ENCODE data around the gene ZNF423.

The ZNF423 gene

GRCh38 chr16:49471038-49471727, 384.7 kb downstream of the ZNF423 start:
- H3K36me3 ChIP-seq: no peaks in the 10 kb centered on the region
- H3K4me2 ChIP-seq: no peak overlapping the region
- H3K4me1 ChIP-seq: peaks cover 39% of the 10 kb centered on the region
- no peak overlapping the region for H3K4me3 ChIP-seq
- TF ChIP-seq Cebpa-rat (IDR thresholded peaks at IDR 0.05): no peak
- no peaks in the 10 kb centered on the region for H3K27me3 ChIP-seq
- H3K9ac ChIP-seq: no peak overlapping the region
- H3K9me3 ChIP-seq: no peaks in the 10 kb centered on the region
- no peaks in the 10 kb centered on the region for H4K20me1 ChIP-seq
- no peak overlapping the region for H3K27ac ChIP-seq

DNA sequence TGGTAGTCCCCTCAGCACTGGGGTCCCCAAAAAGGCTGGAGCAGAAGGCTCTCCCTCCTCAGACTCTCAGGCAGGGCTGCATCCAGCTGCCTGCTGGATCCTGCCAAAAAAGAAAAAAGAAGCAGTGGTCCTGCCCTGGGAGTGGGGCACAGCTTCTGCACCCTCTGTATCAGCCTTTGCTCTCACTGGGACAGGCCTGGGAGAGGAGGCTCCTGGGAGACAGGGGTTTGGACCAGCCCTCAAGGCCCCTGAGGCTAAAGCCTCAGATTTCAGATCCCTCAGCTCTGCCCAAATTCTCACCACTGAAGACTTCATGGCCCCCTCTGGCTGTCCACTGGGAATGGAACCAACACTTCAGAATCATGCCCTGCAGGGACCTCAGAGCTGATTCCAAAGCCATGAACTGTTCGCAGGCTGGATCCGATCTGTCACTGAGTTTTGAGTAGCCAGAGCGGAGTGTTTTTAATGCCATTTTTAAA, 385.4 kb downstream of the ZNF423 start:
- no peak overlapping the region for H3K4me3 ChIP-seq
- no peaks in the 10 kb centered on the region for H3K9me3 ChIP-seq
- peak overlapping the region; percentile 29 for H3K4me2 ChIP-seq
- peak overlapping the region; percentile 42; the same call in 1 of the 2 replicates for H3K27ac ChIP-seq
- peaks cover 46% of the 10 kb centered on the region for H3K4me1 ChIP-seq
- H3K27me3 ChIP-seq: no peaks in the 10 kb centered on the region
- no peak for TF ChIP-seq Cebpa-rat (IDR thresholded peaks at IDR 0.05)
- H3K36me3 ChIP-seq: no peaks in the 10 kb centered on the region
- 0 out of 2 replicates have a peak overlapping the region, but pooled peaks have one; percentile 5 for H3K9ac ChIP-seq
- no peaks in the 10 kb centered on the region for H4K20me1 ChIP-seq

- no peaks in the 10 kb centered on the region for H3K27me3 ChIP-seq
- H3K9ac ChIP-seq: no peak overlapping the region
- H3K36me3 ChIP-seq: no peaks in the 10 kb centered on the region
- peak overlapping the region; percentile 29 for H3K4me2 ChIP-seq
- H3K9me3 ChIP-seq: no peaks in the 10 kb centered on the region
- TF ChIP-seq Cebpa-rat (IDR thresholded peaks at IDR 0.05): no peak
- no peak overlapping the region; the same call in 1 of the 2 replicates for H3K27ac ChIP-seq
- no peaks in the 10 kb centered on the region for H4K20me1 ChIP-seq
- peaks cover 51% of the 10 kb centered on the region for H3K4me1 ChIP-seq
- no peak overlapping the region for H3K4me3 ChIP-seq
Measured at GRCh38 chr16:49469930-49470451, 385.9 kb downstream of the ZNF423 start.

- H3K27ac ChIP-seq: no peak overlapping the region
- no peaks in the 10 kb centered on the region for H3K27me3 ChIP-seq
Measured at GRCh38 chr16:49469311-49469670, 386.6 kb downstream of the ZNF423 start.

DNA sequence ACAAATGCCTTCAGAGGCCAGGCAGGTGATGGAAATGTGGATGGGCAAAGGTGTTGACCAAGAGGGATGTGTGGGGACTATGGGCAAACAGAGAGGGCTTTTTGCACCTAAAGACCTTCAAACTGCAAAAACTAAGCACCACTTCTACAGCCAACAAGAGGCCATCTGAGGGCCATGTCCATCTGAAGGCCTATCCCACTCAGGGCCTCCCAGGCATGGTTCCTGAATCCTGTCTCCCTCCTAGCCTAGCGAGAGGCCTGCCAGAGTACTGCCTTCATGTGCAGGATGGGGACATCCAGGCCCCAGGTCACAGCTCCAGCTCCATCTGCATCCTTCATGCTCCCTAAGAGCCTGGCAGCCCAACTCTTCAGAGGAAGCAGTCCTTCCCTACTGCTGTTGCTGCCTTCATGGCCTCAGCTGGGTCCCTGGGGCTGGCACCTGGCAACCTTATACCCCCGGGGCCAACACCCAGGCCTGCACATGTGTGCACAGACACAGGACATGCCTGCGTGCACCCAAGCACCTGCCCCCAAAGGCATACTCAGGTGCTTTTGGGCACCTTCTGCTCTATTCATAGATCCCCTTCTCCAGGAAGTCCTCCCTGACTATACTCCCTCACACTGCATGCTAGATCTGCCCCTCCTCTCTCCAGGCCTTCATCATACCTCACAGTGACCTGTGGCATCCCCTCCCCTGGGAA, 387.2 kb downstream of the ZNF423 start:
- H4K20me1 ChIP-seq: no peaks in the 10 kb centered on the region
- H3K4me3 ChIP-seq: no peak overlapping the region
- no peaks in the 10 kb centered on the region for H3K36me3 ChIP-seq
- peaks cover 63% of the 10 kb centered on the region for H3K4me1 ChIP-seq
- H3K27me3 ChIP-seq: no peaks in the 10 kb centered on the region
- no peak overlapping the region for H3K27ac ChIP-seq
- no peaks in the 10 kb centered on the region for H3K9me3 ChIP-seq
- H3K4me2 ChIP-seq: peak overlapping the region; percentile 59
- H3K9ac ChIP-seq: no peak overlapping the region
- no peak for TF ChIP-seq Cebpa-rat (IDR thresholded peaks at IDR 0.05)

More at GRCh38 chr16:49469311-49469670, 386.6 kb downstream of the ZNF423 start:
- Histone ChIP-seq H3K4me3 (no peak overlapping the region), H3K9ac (no peak overlapping the region), H3K4me2 (peak overlapping the region; percentile 59), H3K9me3 (no peaks in the 10 kb centered on the region), H3K4me1 (peaks cover 58% of the 10 kb centered on the region), H3K36me3 (no peaks in the 10 kb centered on the region), H4K20me1 (no peaks in the 10 kb centered on the region)
- TF ChIP-seq Cebpa-rat (IDR thresholded peaks at IDR 0.05): no peak

DNA sequence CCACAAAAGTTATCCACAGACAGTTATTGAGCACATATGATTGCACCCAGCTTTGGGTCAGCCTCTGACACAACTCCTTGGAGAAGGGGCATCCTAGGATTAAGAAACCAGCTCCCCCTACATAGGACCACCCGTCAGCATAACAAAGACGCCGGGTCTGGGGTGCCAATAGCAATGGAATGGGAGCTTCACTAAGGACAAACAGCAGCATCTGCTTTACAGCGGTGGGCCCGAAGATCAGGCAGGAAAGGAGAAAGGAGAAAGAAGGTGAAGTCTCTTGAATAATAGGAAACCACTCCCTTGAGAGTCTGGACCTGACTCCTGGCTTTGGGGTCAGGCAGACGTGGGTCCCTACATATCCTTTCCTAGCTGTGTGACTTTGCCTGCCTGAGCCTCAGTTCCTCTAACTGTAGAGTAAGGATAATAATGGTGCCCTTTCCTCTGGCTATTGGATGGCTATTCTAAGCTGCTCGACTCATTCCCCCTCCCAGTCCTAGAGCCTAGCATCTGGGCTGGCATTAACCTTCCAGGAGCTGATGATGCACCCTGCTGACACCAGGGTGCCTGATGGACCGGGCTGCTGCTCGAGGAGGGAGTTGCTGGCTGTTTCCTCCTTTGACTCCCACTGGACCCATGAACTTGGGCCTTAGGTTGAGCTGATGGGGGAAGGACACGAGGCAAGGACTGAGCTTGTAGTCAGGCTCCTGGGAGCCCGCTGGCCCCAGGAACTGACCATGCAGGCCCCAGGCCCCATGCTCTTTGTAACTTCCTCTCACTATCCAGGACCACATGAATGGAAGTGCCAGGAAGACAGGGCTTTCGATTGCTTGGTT, 388.2 kb downstream of the ZNF423 start:
- H3K27me3 ChIP-seq: no peaks in the 10 kb centered on the region
- no peak overlapping the region for H3K4me3 ChIP-seq
- no peaks in the 10 kb centered on the region for H4K20me1 ChIP-seq
- peak overlapping the region; percentile 14; the same call in 1 of the 2 replicates for H3K27ac ChIP-seq
- H3K4me2 ChIP-seq: peak overlapping the region; percentile 59
- H3K9me3 ChIP-seq: no peaks in the 10 kb centered on the region
- H3K36me3 ChIP-seq: no peaks in the 10 kb centered on the region
- 0 out of 2 replicates have a peak overlapping the region, but pooled peaks have one; percentile 22 for H3K9ac ChIP-seq
- H3K4me1 ChIP-seq: peaks cover 73% of the 10 kb centered on the region
- TF ChIP-seq Cebpa-rat (IDR thresholded peaks at IDR 0.05): no peak

DNA sequence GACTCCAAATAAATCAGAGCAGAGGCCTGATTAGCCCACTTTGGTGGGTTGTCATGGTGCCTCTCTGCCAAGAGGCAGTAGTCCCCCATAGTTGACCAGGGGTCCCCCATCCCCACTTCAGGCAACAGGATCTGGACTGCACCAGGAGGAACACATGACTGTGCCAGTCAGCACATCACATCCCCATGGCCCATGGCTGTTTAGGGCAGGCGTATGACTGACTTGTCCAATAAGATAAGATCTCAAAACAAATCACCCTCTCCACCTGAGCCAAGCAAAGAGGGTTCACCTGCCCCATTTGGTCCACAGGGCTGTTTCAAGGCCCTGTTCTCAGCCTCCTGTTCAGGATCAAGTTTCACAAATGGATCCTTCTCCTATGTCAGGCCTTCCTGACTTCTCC, 389.0 kb downstream of the ZNF423 start:
- H3K9ac ChIP-seq: no peak overlapping the region
- no peaks in the 10 kb centered on the region for H3K36me3 ChIP-seq
- TF ChIP-seq Cebpa-rat (IDR thresholded peaks at IDR 0.05): no peak
- no peak overlapping the region for H3K4me3 ChIP-seq
- no peak overlapping the region for H3K4me2 ChIP-seq
- peaks cover 82% of the 10 kb centered on the region for H3K4me1 ChIP-seq
- no peaks in the 10 kb centered on the region for H3K27me3 ChIP-seq
- H3K9me3 ChIP-seq: no peaks in the 10 kb centered on the region
- no peaks in the 10 kb centered on the region for H4K20me1 ChIP-seq
- H3K27ac ChIP-seq: no peak overlapping the region

- Histone ChIP-seq H3K4me2 (no peak overlapping the region), H3K27ac (no peak overlapping the region), H3K4me3 (no peak overlapping the region), H3K4me1 (peaks cover 86% of the 10 kb centered on the region), H3K27me3 (no peaks in the 10 kb centered on the region), H4K20me1 (no peaks in the 10 kb centered on the region), H3K36me3 (no peaks in the 10 kb centered on the region), H3K9me3 (no peaks in the 10 kb centered on the region), H3K9ac (no peak overlapping the region)
- TF ChIP-seq Cebpa-rat (IDR thresholded peaks at IDR 0.05): no peak
Measured at GRCh38 chr16:49466529-49466831, 389.4 kb downstream of the ZNF423 start.

GRCh38 chr16:49465661-49466528, 390.0 kb downstream of the ZNF423 start:
- Histone ChIP-seq H3K27ac (peak overlapping the region; percentile 83; the same call in 1 of the 2 replicates), H3K9me3 (no peaks in the 10 kb centered on the region), H3K4me3 (no peak overlapping the region), H3K4me2 (peak overlapping the region; percentile 89), H4K20me1 (no peaks in the 10 kb centered on the region), H3K9ac (no peak overlapping the region), H3K4me1 (peaks cover 91% of the 10 kb centered on the region), H3K36me3 (no peaks in the 10 kb centered on the region), H3K27me3 (no peaks in the 10 kb centered on the region)
- TF ChIP-seq Cebpa-rat (IDR thresholded peaks at IDR 0.05): no peak

Measured in BLaER1 (cell line).